COR-L47 (cell line): ENCODE measurements around the gene ENTPD5.
"Not testable (repeated sequence)": the region's sequence is repeated elsewhere in the genome, so short reads cannot be mapped to it uniquely, and the experiment has no call there.

Experiments used
- DNase-seq: peaks from one replicate; lab custom pipeline; 2025; lab: John Stamatoyannopoulos, UW

Gene ENTPD5

GRCh38 chr14:73944432-73945158, 74.5 kb downstream of the ENTPD5 start:
- no peak for DNase-seq

- no peak for DNase-seq
Observed at GRCh38 chr14:73943083-73943482, 76.0 kb downstream of the ENTPD5 start.

DNA sequence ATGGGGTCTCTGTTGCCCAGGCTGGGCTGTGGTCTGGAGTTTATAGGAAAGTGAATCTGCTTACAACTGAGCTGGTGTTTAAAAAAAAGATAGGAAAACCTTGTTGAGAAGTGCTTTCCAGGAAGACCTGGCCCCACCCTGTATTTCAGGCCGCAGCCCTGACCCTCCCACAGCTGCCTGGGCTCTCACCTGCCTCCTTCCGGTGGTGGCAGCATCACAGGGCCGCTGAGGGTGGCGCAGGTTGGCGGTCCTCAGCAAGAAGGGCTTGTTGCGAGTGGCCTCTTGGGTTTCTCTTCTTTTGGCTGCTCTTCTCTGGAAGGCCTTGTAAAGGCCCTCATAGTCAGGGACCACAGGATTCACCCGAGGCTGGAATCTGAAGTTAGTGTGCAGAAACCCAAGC, 76.9 kb downstream of the ENTPD5 start:
- no peak for DNase-seq

GRCh38 chr14:73937012-73937411, 82.1 kb downstream of the ENTPD5 start:
- DNase-seq: no peak

GRCh38 chr14:73936548-73936947, 82.5 kb downstream of the ENTPD5 start:
- DNase-seq: no peak

DNA sequence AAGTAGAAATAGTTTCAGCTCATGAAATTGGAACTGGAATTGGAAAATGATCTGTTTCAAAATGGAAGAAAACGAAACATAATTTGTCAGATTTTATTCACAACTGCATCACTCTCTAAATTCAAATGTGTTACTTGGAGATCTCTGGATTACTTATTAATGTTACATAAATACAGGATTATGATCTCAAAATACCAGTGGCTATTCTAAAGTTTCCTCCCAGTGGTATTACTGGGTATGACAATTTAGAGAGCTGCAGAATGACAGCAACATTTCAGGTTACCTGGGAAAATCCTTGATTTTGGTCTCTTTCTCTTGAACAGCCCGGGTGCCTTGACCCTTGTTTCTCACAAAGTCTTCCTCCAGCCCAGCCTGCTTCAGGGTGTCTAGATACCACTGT, 83.4 kb downstream of the ENTPD5 start:
- DNase-seq: no peak

- DNase-seq: no peak
Observed at GRCh38 chr14:73924337-73924736, 94.8 kb downstream of the ENTPD5 start.

GRCh38 chr14:73919457-73919856, 99.6 kb downstream of the ENTPD5 start:
- not testable (repeated sequence) for DNase-seq

DNA sequence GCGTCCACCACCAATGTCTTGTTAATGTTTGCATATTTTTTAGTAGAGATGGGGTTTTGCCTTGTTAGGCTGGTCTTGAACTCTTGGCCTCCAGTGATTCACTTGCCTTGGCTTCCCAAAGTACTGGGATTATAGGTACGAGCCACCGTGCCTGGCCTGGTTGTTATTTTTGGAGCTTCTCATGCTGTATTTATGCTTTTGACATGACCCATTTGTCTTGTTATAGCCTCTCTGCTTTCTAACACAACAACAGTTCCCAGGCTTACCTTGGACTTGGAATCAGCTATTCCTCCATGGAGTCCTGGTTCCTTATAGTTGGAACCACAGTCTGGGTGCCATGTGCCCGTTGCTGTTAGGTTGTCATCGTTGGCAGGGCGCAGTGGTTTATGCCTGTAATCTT, 102.8 kb downstream of the ENTPD5 start:
- no peak for DNase-seq

DNA sequence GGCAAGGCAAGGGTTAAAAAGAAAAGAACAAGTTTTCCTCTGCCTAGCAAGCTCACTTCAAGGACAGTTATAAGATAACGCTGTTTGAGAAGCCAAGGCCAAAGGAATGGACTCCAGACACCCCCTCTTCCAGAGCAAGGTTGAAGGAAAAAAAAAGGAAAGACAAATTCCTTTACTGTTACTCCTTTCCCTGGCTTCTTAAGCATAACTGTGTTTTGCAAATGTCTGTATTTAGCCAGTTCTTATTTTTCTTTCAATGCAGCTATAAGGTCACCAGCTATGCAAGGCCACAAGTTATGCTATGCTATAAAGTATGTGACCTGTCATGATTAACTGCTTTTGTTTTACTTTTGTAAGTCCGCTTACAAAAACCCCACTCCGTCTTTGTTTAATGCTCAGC, 105.8 kb downstream of the ENTPD5 start:
- DNase-seq: no peak

- no peak for DNase-seq
Observed at GRCh38 chr14:73909681-73910080, 109.4 kb downstream of the ENTPD5 start.
